Cortex of kidney (tissue), 1 donor: ENCODE data around the gene ZNF226.
"Not testable (repeated sequence)": the region's sequence is repeated elsewhere in the genome, so short reads cannot be mapped to it uniquely, and the experiment has no call there.

Experiments
- DNase-seq: peaks from one replicate; lab custom pipeline; 2025; lab: John Stamatoyannopoulos, UW

Gene ZNF226

GRCh38 chr19:44164673-44165512 is at the start of gene ZNF226:
Gene ZNF226, plus strand, starts transcription at chr19:44165100. Its CDS starts 4,981 bp downstream, at chr19:44170081.
- DNase-seq = no peak

GRCh38 chr19:44121162-44121561 is 43.7 kb upstream of the ZNF226 start:
- DNase-seq = not testable (repeated sequence)

- no peak for DNase-seq
Observed at GRCh38 chr19:44131955-44132354, 32.9 kb upstream of the ZNF226 start.

- DNase-seq = no peak
Observed at GRCh38 chr19:44141191-44142058, 23.5 kb upstream of the ZNF226 start, which contains the start of gene ZNF234. Gene ZNF234, plus strand, starts transcription at chr19:44141554. Its CDS starts 3,079 bp downstream, at chr19:44144633.

- no peak for DNase-seq
Observed at GRCh38 chr19:44142059-44142433, 22.9 kb upstream of the ZNF226 start.

GRCh38 chr19:44149776-44150175 is 15.1 kb upstream of the ZNF226 start:
- no peak for DNase-seq

GRCh38 chr19:44151491-44151890 is 13.4 kb upstream of the ZNF226 start:
- no peak for DNase-seq

- no peak for DNase-seq
Observed at GRCh38 chr19:44156475-44156874, 8.4 kb upstream of the ZNF226 start.

GRCh38 chr19:44163789-44164188 is 1.1 kb upstream of the ZNF226 start:
- no peak for DNase-seq

- DNase-seq = no peak
Observed at GRCh38 chr19:44164327-44164672, 600 bp upstream of the ZNF226 start.

GRCh38 chr19:44170660-44171059 is 5.8 kb downstream of the ZNF226 start:
- DNase-seq = not testable (repeated sequence)

GRCh38 chr19:44176590-44176989 is 11.7 kb downstream of the ZNF226 start:
- DNase-seq = no peak

- DNase-seq = no peak
Observed at GRCh38 chr19:44180968-44181367, 16.1 kb downstream of the ZNF226 start.

- DNase-seq = no peak
Observed at GRCh38 chr19:44182145-44182544, 17.2 kb downstream of the ZNF226 start.

- DNase-seq = no peak
Observed at GRCh38 chr19:44190020-44190419, 25.1 kb downstream of the ZNF226 start.

- DNase-seq = no peak
Observed at GRCh38 chr19:44192127-44192526, 27.2 kb downstream of the ZNF226 start.

GRCh38 chr19:44196772-44197171 is 31.9 kb downstream of the ZNF226 start:
- DNase-seq = no peak

- DNase-seq = no peak
Observed at GRCh38 chr19:44202470-44202869, 37.6 kb downstream of the ZNF226 start.

- no peak for DNase-seq
Observed at GRCh38 chr19:44202974-44203373, 38.1 kb downstream of the ZNF226 start.

GRCh38 chr19:44203877-44204276 is 39.0 kb downstream of the ZNF226 start:
- DNase-seq = not testable (repeated sequence)

- no peak for DNase-seq
Observed at GRCh38 chr19:44204772-44205171, 39.9 kb downstream of the ZNF226 start.

- peak; percentile 39 for DNase-seq
Observed at GRCh38 chr19:44207126-44207803, 42.4 kb downstream of the ZNF226 start.
